Keratinocyte (primary cell): ENCODE results near the gene PRXL2A. TPM values are rescaled to one million over a fixed set of nuclear protein-coding genes. Genes with fewer than 3 reads are reported as not detected.

Experiments
- DNase-seq: peaks from one replicate; pipeline ENCODE4 v3.0.0-alpha.2; 2011; ENCODE audit warnings: low read depth, missing footprints, low spot score
- FAIRE-seq: peaks from 2 replicates; lab custom pipeline; 2011; peaks lifted over from hg19 to GRCh38; lab: Jason Lieb, UNC
- H2AFZ ChIP-seq: 2 replicates; pipeline ENCODE4 v1.6.0; 2012; ENCODE audit warnings: low read length, control low read depth, inconsistent platforms; ENCODE audit not compliant: control insufficient read depth
- H3K27ac ChIP-seq: 2 replicates; pipeline ENCODE4 v1.5.1; 2011; ENCODE audit warnings: low read length; ENCODE audit not compliant: control insufficient read depth, insufficient read depth
- H3K27me3 ChIP-seq: 3 replicates; pipeline ENCODE4 v1.6.0; 2011; ENCODE audit warnings: low read length; ENCODE audit not compliant: control insufficient read depth, insufficient read depth; ENCODE audit errors: extremely low read depth
- H3K36me3 ChIP-seq, 2 experiments: 2 replicates in 1 of 2; 3 replicates in 1 of 2; pipeline ENCODE4 v1.5.1; 2011; ENCODE audit warnings: low read length in 2 of 2, mild to moderate bottlenecking in 1 of 2; ENCODE audit not compliant: control insufficient read depth in 2 of 2, insufficient read depth in 2 of 2; ENCODE audit errors: extremely low read depth in 1 of 2
- H3K4me1 ChIP-seq: 3 replicates; pipeline ENCODE4 v1.5.1; 2011; ENCODE audit warnings: low read length; ENCODE audit not compliant: control insufficient read depth, insufficient read depth; ENCODE audit errors: extremely low read depth
- H3K4me2 ChIP-seq: 3 replicates; pipeline ENCODE4 v1.6.0; 2011; ENCODE audit warnings: low read depth, low read length; ENCODE audit not compliant: control insufficient read depth, insufficient read depth; ENCODE audit errors: extremely low read depth
- H3K4me3 ChIP-seq, 3 experiments: fragments of 200-600 bp in 1 of 3; sonication (generic) in 1 of 3; 2 replicates in 2 of 3; 3 replicates in 1 of 3; pipeline ENCODE4 v1.5.1; 2011 to 2016; ENCODE audit warnings: low read length in 3 of 3, mild to moderate bottlenecking in 3 of 3, control low read depth in 2 of 3, inconsistent platforms in 1 of 3, low read depth in 1 of 3, mixed read lengths in 1 of 3, mixed run types in 1 of 3, moderate library complexity in 1 of 3; ENCODE audit not compliant: control insufficient read depth in 2 of 3, insufficient read depth in 2 of 3; ENCODE audit errors: extremely low read depth in 1 of 3
- H3K79me2 ChIP-seq: 2 replicates; pipeline ENCODE4 v1.6.0; 2012; ENCODE audit warnings: low read length; ENCODE audit not compliant: control insufficient read depth, insufficient read depth
- H3K9ac ChIP-seq: 3 replicates; pipeline ENCODE4 v1.6.0; 2011; ENCODE audit warnings: low read length; ENCODE audit not compliant: control insufficient read depth, insufficient read depth; ENCODE audit errors: extremely low read depth
- H3K9me1 ChIP-seq: 3 replicates; pipeline ENCODE4 v1.6.0; 2011; ENCODE audit warnings: low read length; ENCODE audit not compliant: control insufficient read depth, insufficient read depth; ENCODE audit errors: extremely low read depth
- H3K9me3 ChIP-seq: 2 replicates; pipeline ENCODE4 v1.5.1; 2012; ENCODE audit warnings: low read depth, low read length; ENCODE audit not compliant: control insufficient read depth
- H4K20me1 ChIP-seq: 3 replicates; pipeline ENCODE4 v1.6.0; 2011; ENCODE audit warnings: low read length; ENCODE audit not compliant: control insufficient read depth, insufficient read depth; ENCODE audit errors: extremely low read depth
- CTCF ChIP-seq, 3 experiments: IDR thresholded peaks in 1 of 3; conservative IDR thresholded peaks in 1 of 3; optimal IDR thresholded peaks in 1 of 3; 2 replicates in 2 of 3; 3 replicates in 1 of 3; pipeline versions ENCODE3 to v1.5.1; 2011; ENCODE audit warnings: low read length in 3 of 3, mild to moderate bottlenecking in 3 of 3, moderate library complexity in 2 of 3, control low read depth in 1 of 3, inconsistent platforms in 1 of 3; ENCODE audit not compliant: insufficient read depth in 2 of 3; ENCODE audit errors: extremely low read depth in 1 of 3
- EZH2 ChIP-seq: IDR thresholded peaks from one replicate; pipeline ENCODE4 v1.6.1; 2012; ENCODE audit warnings: inconsistent platforms, mild to moderate bottlenecking, low read length, moderate library complexity
- dilution Hi-C: fragments of 300-500 bp; cut with MboI; formaldehyde crosslinking; loops from one replicate; pipeline ENCODE4 v1.7.0; 2020; ENCODE audit warnings: low sequenced_read_pairs; ENCODE audit not compliant: extremely low pct_ligation_motif_present
- polyA plus RNA-seq, 5 experiments: library from polyadenylated mRNA; depleted of rRNA in 3 of 5; stranded (reverse) in 3 of 5; stranded (forward) in 1 of 5; unstranded in 1 of 5; fragments of >200 nt; gene quantifications; 1 replicate in 1 of 5; 2 replicates in 3 of 5; 3 replicates in 1 of 5; pipeline versions ENCODE4 v1.2.1 to v1.2.3, GENCODE V29; 2011 to 2012; ENCODE audit warnings: missing spikeins in 2 of 5, low read depth in 1 of 5, low replicate concordance in 1 of 5

PRXL2A gene
- polyA plus RNA-seq, 1 donor (not counting 4 experiments of a cell fraction or from before 2014, with no cell fraction given): 71.6 TPM

- FAIRE-seq: no peak
Measured at GRCh38 chr10:80380185-80380584, 28.2 kb upstream of the PRXL2A start.

GRCh38 chr10:80382989-80383388 lies 25.4 kb upstream of the PRXL2A start:
- H3K9ac ChIP-seq: no peak overlapping the region
- no peak for DNase-seq
- peak; percentile 71 for FAIRE-seq
- no peaks in the 10 kb centered on the region for H3K79me2 ChIP-seq
- H3K4me3 ChIP-seq: no peak overlapping the region
- no peaks in the 10 kb centered on the region for H3K27me3 ChIP-seq
- no peaks in the 10 kb centered on the region for H3K9me3 ChIP-seq
- no peak overlapping the region for H2AFZ ChIP-seq
- H4K20me1 ChIP-seq: no peaks in the 10 kb centered on the region
- no peaks in the 10 kb centered on the region for H3K36me3 ChIP-seq
- H3K4me1 ChIP-seq: no peaks in the 10 kb centered on the region
- TF ChIP-seq EZH2: no peak
- peak; percentile 49 to 73 (median 59) for TF ChIP-seq CTCF (optimal IDR thresholded peaks at IDR 0.05 in 1 of 3, IDR thresholded peaks at IDR 0.05 in 1 of 3, conservative IDR thresholded peaks at IDR 0.05 in 1 of 3; ENCODE audit: extremely low read depth in 1 of 3, insufficient read depth in 2 of 3, low read length in 3 of 3)
- peaks cover 2% of the 10 kb centered on the region for H3K9me1 ChIP-seq
- no peak overlapping the region for H3K4me2 ChIP-seq
- dilution Hi-C loops: no loop called here
- H3K27ac ChIP-seq: no peak overlapping the region

More at GRCh38 chr10:80380185-80380584, 28.2 kb upstream of the PRXL2A start:
- H4K20me1 ChIP-seq: no peaks in the 10 kb centered on the region
- H3K9ac ChIP-seq: no peak overlapping the region
- H3K4me1 ChIP-seq: no peaks in the 10 kb centered on the region
- no peak overlapping the region for H3K27ac ChIP-seq
- H3K4me2 ChIP-seq: no peak overlapping the region
- no peaks in the 10 kb centered on the region for H3K27me3 ChIP-seq
- H3K36me3 ChIP-seq: no peaks in the 10 kb centered on the region
- H3K79me2 ChIP-seq: no peaks in the 10 kb centered on the region
- DNase-seq: no peak
- H3K9me3 ChIP-seq: no peaks in the 10 kb centered on the region
- H3K4me3 ChIP-seq: no peak overlapping the region
- peaks cover 2% of the 10 kb centered on the region for H3K9me1 ChIP-seq
- TF ChIP-seq CTCF (optimal IDR thresholded peaks at IDR 0.05 in 1 of 3, IDR thresholded peaks at IDR 0.05 in 1 of 3, conservative IDR thresholded peaks at IDR 0.05 in 1 of 3; ENCODE audit: extremely low read depth in 1 of 3, insufficient read depth in 2 of 3, low read length in 3 of 3) (no peak), EZH2 (no peak)
- dilution Hi-C loops: no loop called here
- no peak overlapping the region for H2AFZ ChIP-seq
